A172 (cell line): ENCODE data around the gene ABR. TPM values are rescaled to one million over a fixed set of nuclear protein-coding genes. Genes with fewer than 3 reads are reported as not detected.
"Not testable (repeated sequence)": the region's sequence is repeated elsewhere in the genome, so short reads cannot be mapped to it uniquely, and the experiment has no call there.

ENCODE experiments used
- DNase-seq: peaks from one replicate; pipeline ENCODE4 v3.0.0-alpha.2; 2015; ENCODE audit warnings: low spot score
- total RNA-seq: library from RNA; depleted of rRNA; stranded (reverse); fragments of >200 nt; shearing (Covaris generic); gene quantifications from 2 replicates; pipeline ENCODE4 v1.2.3, GENCODE V29; 2014

The ABR gene
- total RNA-seq, 1 experiment from 2014 or later, result 66.9 TPM

GRCh38 chr17:1120596-1121441, 59.0 kb downstream of the ABR start:
- no peak for DNase-seq

- no peak for DNase-seq
These were observed 59.9 kb downstream of the ABR start for GRCh38 chr17:1119924-1120323.

- no peak for DNase-seq
These were observed 63.2 kb downstream of the ABR start for GRCh38 chr17:1116602-1117001.

- DNase-seq, result peak; percentile 29
These were observed 66.9 kb downstream of the ABR start for GRCh38 chr17:1112875-1113274.

GRCh38 chr17:1111599-1112443, 68.0 kb downstream of the ABR start:
- DNase-seq, result no peak

GRCh38 chr17:1110862-1111598, 68.8 kb downstream of the ABR start:
- DNase-seq, result peak; percentile 99

- DNase-seq, result no peak
These were observed 69.3 kb downstream of the ABR start for GRCh38 chr17:1110541-1110861.

- peak; percentile 46 for DNase-seq
These were observed 69.9 kb downstream of the ABR start for GRCh38 chr17:1109606-1110540.

GRCh38 chr17:1108765-1109605, 70.8 kb downstream of the ABR start:
- peak; percentile 28 for DNase-seq

GRCh38 chr17:1108478-1108764, 71.4 kb downstream of the ABR start:
- DNase-seq, result peak; percentile 21

- peak; percentile 66 for DNase-seq
These were observed 71.9 kb downstream of the ABR start for GRCh38 chr17:1107777-1108477.

- no peak for DNase-seq
These were observed 72.6 kb downstream of the ABR start for GRCh38 chr17:1107083-1107776.

GRCh38 chr17:1104222-1104621, 75.6 kb downstream of the ABR start:
- DNase-seq, result no peak

GRCh38 chr17:1100382-1100781, 79.4 kb downstream of the ABR start:
- no peak for DNase-seq

- DNase-seq, result no peak
These were observed 80.5 kb downstream of the ABR start for GRCh38 chr17:1099242-1099641.

- not testable (repeated sequence) for DNase-seq
These were observed 81.6 kb downstream of the ABR start for GRCh38 chr17:1097972-1098744.

- DNase-seq, result no peak
These were observed 83.6 kb downstream of the ABR start for GRCh38 chr17:1096215-1096614.

- no peak for DNase-seq
These were observed 84.0 kb downstream of the ABR start for GRCh38 chr17:1095853-1096173.
